Brain microvascular endothelial cell (primary cell): ENCODE results near the gene MERTK.

ENCODE experiments used
- DNase-seq: peaks from one replicate; pipeline ENCODE4 v3.0.0-alpha.2; 2020
- H3K27ac ChIP-seq: fragments of 250-450 bp; sonication (Bioruptor Pico); 2 replicates; pipeline ENCODE4 v1.5.1; 2020; ENCODE audit warnings: mild to moderate bottlenecking, moderate library complexity
- H3K27me3 ChIP-seq: fragments of 250-450 bp; sonication (Bioruptor Pico); replicated peaks from 2 replicates; pipeline ENCODE4 v1.5.1; 2020; ENCODE audit warnings: mild to moderate bottlenecking
- H3K36me3 ChIP-seq: fragments of 250-450 bp; sonication (Bioruptor Pico); replicated peaks from 2 replicates; pipeline ENCODE4 v1.5.1; 2020; ENCODE audit warnings: mild to moderate bottlenecking
- H3K4me3 ChIP-seq: 2 replicates; pipeline ENCODE4 v1.5.1; 2011; ENCODE audit warnings: low read depth, mild to moderate bottlenecking, control low read depth, low read length, moderate library complexity
- in situ Hi-C: cut with HindIII; loops from 2 replicates; pipeline ENCODE4 v1.10.0; 2017; ENCODE audit warnings: low sequenced_read_pairs, low pct_ligation_motif_present
- TF ChIP-seq, protein P1 (sequence below): IDR thresholded peaks from 2 replicates; pipeline ENCODE4 v1.5.1; 2011; ENCODE audit warnings: low read depth, mild to moderate bottlenecking, moderate library complexity, low read length, control low read depth, inconsistent platforms; ENCODE audit errors: missing control alignments

The MERTK gene

DNA sequence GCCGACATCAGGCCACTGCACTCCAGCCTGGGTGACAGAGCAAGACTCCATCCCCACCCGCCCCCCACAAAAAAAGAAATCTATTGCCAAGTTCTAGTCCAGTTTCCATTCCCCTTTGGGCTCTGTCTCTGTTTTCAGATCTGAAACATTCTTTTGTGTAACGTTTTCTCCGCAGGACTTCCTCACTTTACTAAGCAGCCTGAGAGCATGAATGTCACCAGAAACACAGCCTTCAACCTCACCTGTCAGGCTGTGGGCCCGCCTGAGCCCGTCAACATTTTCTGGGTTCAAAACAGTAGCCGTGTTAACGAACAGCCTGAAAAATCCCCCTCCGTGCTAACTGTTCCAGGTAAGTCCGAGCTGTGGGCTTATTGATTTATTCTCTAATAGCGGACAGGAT lies 48.8 kb downstream of the MERTK start:
- Histone ChIP-seq H3K27me3 (no peaks in the 10 kb centered on the region), H3K27ac (no peak overlapping the region), H3K36me3 (no peaks in the 10 kb centered on the region), H3K4me3 (no peak overlapping the region)
- no peak for DNase-seq
- TF ChIP-seq, protein P1, sequence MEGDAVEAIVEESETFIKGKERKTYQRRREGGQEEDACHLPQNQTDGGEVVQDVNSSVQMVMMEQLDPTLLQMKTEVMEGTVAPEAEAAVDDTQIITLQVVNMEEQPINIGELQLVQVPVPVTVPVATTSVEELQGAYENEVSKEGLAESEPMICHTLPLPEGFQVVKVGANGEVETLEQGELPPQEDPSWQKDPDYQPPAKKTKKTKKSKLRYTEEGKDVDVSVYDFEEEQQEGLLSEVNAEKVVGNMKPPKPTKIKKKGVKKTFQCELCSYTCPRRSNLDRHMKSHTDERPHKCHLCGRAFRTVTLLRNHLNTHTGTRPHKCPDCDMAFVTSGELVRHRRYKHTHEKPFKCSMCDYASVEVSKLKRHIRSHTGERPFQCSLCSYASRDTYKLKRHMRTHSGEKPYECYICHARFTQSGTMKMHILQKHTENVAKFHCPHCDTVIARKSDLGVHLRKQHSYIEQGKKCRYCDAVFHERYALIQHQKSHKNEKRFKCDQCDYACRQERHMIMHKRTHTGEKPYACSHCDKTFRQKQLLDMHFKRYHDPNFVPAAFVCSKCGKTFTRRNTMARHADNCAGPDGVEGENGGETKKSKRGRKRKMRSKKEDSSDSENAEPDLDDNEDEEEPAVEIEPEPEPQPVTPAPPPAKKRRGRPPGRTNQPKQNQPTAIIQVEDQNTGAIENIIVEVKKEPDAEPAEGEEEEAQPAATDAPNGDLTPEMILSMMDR: no peak
- in situ Hi-C loops: no loop called here

GRCh38 chr2:111948832-111949231 lies 50.4 kb downstream of the MERTK start:
- no peak for DNase-seq
- Histone ChIP-seq H3K4me3 (no peak overlapping the region), H3K36me3 (no peaks in the 10 kb centered on the region), H3K27me3 (no peaks in the 10 kb centered on the region), H3K27ac (no peak overlapping the region)
- TF ChIP-seq, protein P1: no peak
- in situ Hi-C loops: no loop called here

DNA sequence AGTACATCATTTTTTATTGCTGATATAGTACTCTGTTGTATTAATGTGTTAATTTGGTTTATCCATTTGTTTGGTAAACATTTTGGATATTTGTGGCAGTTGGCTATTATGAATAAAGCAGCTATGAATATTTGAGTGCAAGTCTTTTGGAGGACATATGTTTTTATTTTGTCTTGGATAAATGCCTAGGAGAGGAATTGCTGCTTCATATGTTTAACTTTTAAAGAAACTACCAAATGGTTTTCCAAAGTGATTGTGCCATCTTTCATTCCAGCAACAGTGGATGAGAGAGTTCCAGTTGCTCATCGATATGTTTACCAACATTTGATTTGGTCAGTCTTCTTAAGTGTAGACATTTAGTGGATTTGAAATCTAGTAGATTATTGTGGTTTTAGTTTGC lies 51.8 kb downstream of the MERTK start:
- no peaks in the 10 kb centered on the region for H3K27me3 ChIP-seq
- no peak overlapping the region for H3K4me3 ChIP-seq
- in situ Hi-C loops: no loop called here
- H3K27ac ChIP-seq: no peak overlapping the region
- TF ChIP-seq, protein P1: no peak
- DNase-seq: no peak
- no peaks in the 10 kb centered on the region for H3K36me3 ChIP-seq

GRCh38 chr2:111951486-111951885 lies 53.1 kb downstream of the MERTK start:
- TF ChIP-seq, protein P1: no peak
- H3K36me3 ChIP-seq: no peaks in the 10 kb centered on the region
- in situ Hi-C loops: no loop called here
- H3K27me3 ChIP-seq: no peaks in the 10 kb centered on the region
- H3K4me3 ChIP-seq: no peak overlapping the region
- no peak for DNase-seq
- no peak overlapping the region for H3K27ac ChIP-seq

GRCh38 chr2:111952871-111953452 lies 54.6 kb downstream of the MERTK start:
- no peak for DNase-seq
- Histone ChIP-seq H3K27ac (no peak overlapping the region), H3K27me3 (peaks cover 2% of the 10 kb centered on the region), H3K36me3 (no peaks in the 10 kb centered on the region), H3K4me3 (no peak overlapping the region)
- TF ChIP-seq, protein P1: no peak
- in situ Hi-C loops: no loop called here

DNA sequence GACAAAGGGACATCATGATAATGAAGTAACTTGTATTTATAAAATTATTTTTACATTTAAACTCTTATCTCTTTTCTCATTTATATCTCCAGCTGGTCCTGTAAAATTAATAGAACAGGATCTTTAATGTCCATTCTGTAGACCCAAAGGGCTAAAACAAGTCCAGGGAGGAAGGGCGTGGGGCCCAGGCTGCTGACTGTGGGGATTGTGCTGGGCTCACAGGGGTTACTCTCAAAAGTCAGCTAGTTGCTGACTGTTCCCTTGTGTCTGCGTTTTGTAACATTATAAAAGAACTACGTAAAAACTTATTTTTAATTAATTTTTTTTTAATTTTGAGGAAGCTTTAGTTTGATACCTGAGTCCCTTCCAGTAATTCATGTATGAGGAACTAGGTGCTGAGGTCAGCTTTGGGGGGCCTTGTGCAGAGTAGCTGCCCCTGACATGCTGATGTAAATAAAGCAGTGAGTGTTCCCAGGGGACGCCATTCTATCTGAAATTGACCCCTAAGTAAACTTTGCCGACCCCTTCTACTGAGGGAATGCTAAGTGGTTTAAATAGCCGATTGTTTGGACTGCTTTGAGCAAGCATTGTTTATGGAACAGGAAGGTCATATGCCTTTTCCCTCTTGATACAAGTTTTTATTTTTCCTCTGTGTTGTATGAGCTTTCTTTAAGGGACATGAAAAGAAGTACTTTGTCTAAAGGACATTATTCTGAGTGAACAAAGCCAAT lies 56.4 kb downstream of the MERTK start:
- Histone ChIP-seq H3K4me3 (no peak overlapping the region), H3K36me3 (no peaks in the 10 kb centered on the region), H3K27ac (no peak overlapping the region), H3K27me3 (peaks cover 2% of the 10 kb centered on the region)
- in situ Hi-C loops: no loop called here
- no peak for DNase-seq
- TF ChIP-seq, protein P1: no peak
